HepG2 (cell line): Measurements from ENCODE around the gene PIKFYVE. TPM values are rescaled to one million over a fixed set of nuclear protein-coding genes. Genes with fewer than 3 reads are reported as not detected.

Experiments used
- BCL6 ChIP-seq: IDR thresholded peaks from 2 replicates; pipeline ENCODE4 v1.6.1; 2016; ENCODE audit warnings: missing genetic modification reagents, missing compliant biosample characterization
- CBX5 ChIP-seq: sonication (generic); formaldehyde crosslinking; IDR thresholded peaks from 2 replicates; pipeline ENCODE4 v1.4.0; 2020; ENCODE audit warnings: missing genetic modification reagents, borderline replicate concordance
- CCAR2 ChIP-seq: fragments of 200-400 bp; formaldehyde crosslinking; optimal IDR thresholded peaks from 2 replicates; pipeline ENCODE3; 2018; ENCODE audit warnings: low read depth, mild to moderate bottlenecking, low read length, moderate library complexity
- CHD2 ChIP-seq: IDR thresholded peaks from 2 replicates; pipeline ENCODE4 v1.6.1; 2011; ENCODE audit warnings: low read depth, low read length, improper control_type of control experiment
- CHD4 ChIP-seq: fragments of 200-600 bp; sonication (generic); IDR thresholded peaks from 2 replicates; pipeline ENCODE4 v1.7.0; 2017; ENCODE audit warnings: mild to moderate bottlenecking, low read length, borderline replicate concordance
- FOSL2 ChIP-seq: sonication (generic); formaldehyde crosslinking; IDR thresholded peaks from 2 replicates; pipeline ENCODE4 v1.4.0; 2020; ENCODE audit warnings: missing genetic modification reagents
- GTF2F1 ChIP-seq: fragments of 150-350 bp; IDR thresholded peaks from 2 replicates; pipeline ENCODE4 v1.6.1; 2014; ENCODE audit warnings: low read length
- HDAC1 ChIP-seq: sonication (generic); formaldehyde crosslinking; IDR thresholded peaks from 2 replicates; pipeline ENCODE4 v1.5.1; 2020; ENCODE audit warnings: mild to moderate bottlenecking, missing genetic modification reagents
- HHEX ChIP-seq: IDR thresholded peaks from 2 replicates; pipeline ENCODE4 v1.6.1; 2016; ENCODE audit warnings: control low read depth
- MAF1 ChIP-seq: sonication (generic); formaldehyde crosslinking; IDR thresholded peaks from 2 replicates; pipeline ENCODE4 v1.5.0; 2020; ENCODE audit warnings: missing genetic modification reagents, borderline replicate concordance
- MIXL1 ChIP-seq: IDR thresholded peaks from 2 replicates; pipeline ENCODE4 v1.6.1; 2016
- NCOA2 ChIP-seq: sonication (generic); formaldehyde crosslinking; IDR thresholded peaks from 2 replicates; pipeline ENCODE4 v1.8.0; 2022; ENCODE audit warnings: inconsistent platforms
- RBM22 ChIP-seq: fragments of 200-400 bp; formaldehyde crosslinking; optimal IDR thresholded peaks from 2 replicates; pipeline ENCODE3; 2017; ENCODE audit warnings: mild to moderate bottlenecking, low read length, moderate library complexity
- RORA ChIP-seq: sonication (generic); formaldehyde crosslinking; IDR thresholded peaks from 2 replicates; pipeline ENCODE4 v1.5.0; 2020; ENCODE audit warnings: mild to moderate bottlenecking, missing genetic modification reagents, moderate library complexity
- SAFB2 ChIP-seq: sonication (generic); formaldehyde crosslinking; IDR thresholded peaks from 2 replicates; pipeline ENCODE4 v1.5.1; 2020; ENCODE audit warnings: missing genetic modification reagents, low read depth, mild to moderate bottlenecking, borderline replicate concordance
- TEAD2 ChIP-seq: sonication (generic); formaldehyde crosslinking; IDR thresholded peaks from 2 replicates; pipeline ENCODE4 v1.9.0; 2021; ENCODE audit warnings: missing genetic modification reagents
- ZBTB7B ChIP-seq: sonication (generic); formaldehyde crosslinking; IDR thresholded peaks from 2 replicates; pipeline ENCODE4 v1.4.0; 2020; ENCODE audit warnings: missing genetic modification reagents
- ZKSCAN8 ChIP-seq: IDR thresholded peaks from 2 replicates; pipeline ENCODE4 v1.6.1; 2016; ENCODE audit warnings: borderline replicate concordance, missing genetic modification reagents, missing compliant biosample characterization
- ZNF143 ChIP-seq: sonication (generic); formaldehyde crosslinking; IDR thresholded peaks from 2 replicates; pipeline ENCODE4 v1.4.0; 2020; ENCODE audit warnings: missing genetic modification reagents
- ZNF33B ChIP-seq: sonication (generic); formaldehyde crosslinking; IDR thresholded peaks from 2 replicates; pipeline ENCODE4 v1.5.1; 2020; ENCODE audit warnings: mild to moderate bottlenecking, missing genetic modification reagents
- ZNF451 ChIP-seq: sonication (generic); formaldehyde crosslinking; IDR thresholded peaks from 2 replicates; pipeline ENCODE4 v1.5.0; 2020; ENCODE audit warnings: mild to moderate bottlenecking, missing genetic modification reagents
- ZNF761 ChIP-seq: sonication (generic); formaldehyde crosslinking; conservative IDR thresholded peaks from 2 replicates; pipeline ENCODE4 v1.4.0; 2020; ENCODE audit warnings: mild to moderate bottlenecking, missing genetic modification reagents
- ZNF773 ChIP-seq: sonication (generic); formaldehyde crosslinking; IDR thresholded peaks from 2 replicates; pipeline ENCODE4 v1.4.0; 2020; ENCODE audit warnings: missing genetic modification reagents, borderline replicate concordance
- polyA plus RNA-seq, 8 experiments: library from polyadenylated mRNA; depleted of rRNA in 3 of 8; stranded (reverse) in 7 of 8; unstranded in 1 of 8; fragments of >200 nt; fragmentation: Illumina TruSeq in 4 of 8; extraction: Trizol in 4 of 8; gene quantifications; 2 replicates each; pipeline versions ENCODE4 v1.2.1 to v1.2.3, GENCODE V29; 2011 to 2016; ENCODE audit warnings: low read depth in 4 of 8, missing spikeins in 1 of 8, mixed read lengths in 1 of 8; ENCODE audit not compliant: insufficient read depth in 1 of 8
- total RNA-seq, 5 experiments: library from RNA; depleted of rRNA; stranded (reverse); fragments of >200 nt; fragmentation: Illumina TruSeq; extraction: Trizol; gene quantifications; 2 replicates each; pipeline ENCODE4 v1.2.3, GENCODE V29; 2016; ENCODE audit warnings: low read depth in 1 of 5
- TF ChIP-seq, protein P1 (sequence below): sonication (generic); formaldehyde crosslinking; IDR thresholded peaks from 2 replicates; pipeline ENCODE4 v1.5.1; 2020; ENCODE audit warnings: missing genetic modification reagents, mild to moderate bottlenecking, borderline replicate concordance
- TF ChIP-seq, protein P2 (sequence below): IDR thresholded peaks from 2 replicates; pipeline ENCODE4 v1.6.1; 2016; ENCODE audit warnings: low read depth, missing genetic modification reagents, missing compliant biosample characterization

Gene PIKFYVE
- total and polyA plus RNA-seq, 2 of the 13 experiments (the other 11 are each of a cell fraction or from before 2014, with no cell fraction given): 20.2 to 21.7 TPM

DNA sequence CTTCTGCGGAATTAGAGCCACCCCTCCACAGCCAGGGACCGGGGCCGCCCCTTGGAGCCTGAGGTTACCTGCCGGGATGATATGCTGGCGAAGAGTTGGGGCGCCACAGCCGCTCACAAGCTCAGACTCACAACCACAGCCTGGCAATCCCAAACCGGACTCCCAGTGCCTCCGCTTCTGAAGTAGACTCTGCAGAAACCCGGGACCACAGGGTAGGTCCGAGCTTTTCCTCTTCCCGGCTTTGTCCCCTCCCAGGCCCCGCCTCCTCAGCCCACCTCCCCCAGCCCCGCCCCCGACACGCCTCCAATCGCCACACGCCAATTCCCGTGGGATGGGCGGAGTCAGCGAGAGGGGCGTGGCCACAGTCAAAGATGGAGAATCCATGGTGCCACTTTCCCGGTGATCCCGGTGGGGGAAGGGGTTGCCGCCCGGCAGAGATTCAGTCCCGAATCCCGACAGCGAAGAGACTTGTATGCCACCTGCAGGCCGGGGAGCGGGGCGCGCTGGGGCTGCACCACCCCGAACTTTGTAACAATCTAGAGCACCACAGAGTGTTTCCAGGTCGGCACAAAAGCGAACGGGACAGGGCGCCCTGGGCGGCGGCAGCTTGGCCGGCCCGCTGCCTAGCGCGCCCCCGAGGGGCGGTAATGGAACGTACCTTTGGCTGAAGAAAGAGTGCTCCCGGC lies 11.0 kb upstream of the PIKFYVE start, which contains the start of gene IDH1 (continued):
- TF ChIP-seq ZNF761 (CRISPR knock-in tag) (no peak; the same call in 1 of the 2 replicates), ZBTB7B (CRISPR knock-in tag) (peak; percentile 87), BCL6 (CRISPR knock-in tag) (peak; percentile 28; the same call in 1 of the 2 replicates), RORA (CRISPR knock-in tag) (no peak), CCAR2 (peak; percentile 25), ZNF451 (peak; percentile 1; the same call in 1 of the 2 replicates), HHEX (CRISPR knock-in tag) (no peak), MAF1 (CRISPR knock-in tag) (peak; percentile 58; the same call in 1 of the 2 replicates), ZNF33B (CRISPR knock-in tag) (no peak), CBX5 (CRISPR knock-in tag) (peak; percentile 90; the same call in 1 of the 2 replicates), NCOA2 (CRISPR knock-in tag) (peak; percentile 50), ZNF773 (no peak), HDAC1 (CRISPR knock-in tag) (peak; percentile 62), FOSL2 (peak; percentile 42), ZNF143 (peak; percentile 64), CHD4 (no peak), ZKSCAN8 (CRISPR knock-in tag) (no peak; the same call in 1 of the 2 replicates), GTF2F1 (no peak), MIXL1 (peak; percentile 51; the same call in 1 of the 2 replicates), RBM22 (peak; percentile 3), CHD2 (peak; percentile 27; the same call in 1 of the 2 replicates), SAFB2 (0 out of 2 replicates have a peak, but pooled peaks have one; percentile 40), TEAD2 (CRISPR knock-in tag) (0 out of 2 replicates have a peak, but pooled peaks have one; percentile 37)
- TF ChIP-seq, protein P1, sequence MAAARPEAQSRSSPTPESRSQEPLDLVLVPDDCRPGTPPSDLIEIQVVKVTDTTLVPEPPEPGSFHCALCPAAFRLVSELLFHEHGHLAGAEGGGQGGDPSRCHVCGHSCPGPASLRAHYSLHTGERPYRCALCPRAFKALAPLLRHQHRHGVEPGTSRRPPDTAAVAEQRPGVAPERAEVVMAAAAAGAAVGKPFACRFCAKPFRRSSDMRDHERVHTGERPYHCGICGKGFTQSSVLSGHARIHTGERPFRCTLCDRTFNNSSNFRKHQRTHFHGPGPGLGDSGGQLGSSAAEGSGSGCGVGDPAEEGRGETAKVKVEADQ (CRISPR knock-in tag): peak; percentile 68; the same call in 1 of the 2 replicates
- TF ChIP-seq, protein P2, sequence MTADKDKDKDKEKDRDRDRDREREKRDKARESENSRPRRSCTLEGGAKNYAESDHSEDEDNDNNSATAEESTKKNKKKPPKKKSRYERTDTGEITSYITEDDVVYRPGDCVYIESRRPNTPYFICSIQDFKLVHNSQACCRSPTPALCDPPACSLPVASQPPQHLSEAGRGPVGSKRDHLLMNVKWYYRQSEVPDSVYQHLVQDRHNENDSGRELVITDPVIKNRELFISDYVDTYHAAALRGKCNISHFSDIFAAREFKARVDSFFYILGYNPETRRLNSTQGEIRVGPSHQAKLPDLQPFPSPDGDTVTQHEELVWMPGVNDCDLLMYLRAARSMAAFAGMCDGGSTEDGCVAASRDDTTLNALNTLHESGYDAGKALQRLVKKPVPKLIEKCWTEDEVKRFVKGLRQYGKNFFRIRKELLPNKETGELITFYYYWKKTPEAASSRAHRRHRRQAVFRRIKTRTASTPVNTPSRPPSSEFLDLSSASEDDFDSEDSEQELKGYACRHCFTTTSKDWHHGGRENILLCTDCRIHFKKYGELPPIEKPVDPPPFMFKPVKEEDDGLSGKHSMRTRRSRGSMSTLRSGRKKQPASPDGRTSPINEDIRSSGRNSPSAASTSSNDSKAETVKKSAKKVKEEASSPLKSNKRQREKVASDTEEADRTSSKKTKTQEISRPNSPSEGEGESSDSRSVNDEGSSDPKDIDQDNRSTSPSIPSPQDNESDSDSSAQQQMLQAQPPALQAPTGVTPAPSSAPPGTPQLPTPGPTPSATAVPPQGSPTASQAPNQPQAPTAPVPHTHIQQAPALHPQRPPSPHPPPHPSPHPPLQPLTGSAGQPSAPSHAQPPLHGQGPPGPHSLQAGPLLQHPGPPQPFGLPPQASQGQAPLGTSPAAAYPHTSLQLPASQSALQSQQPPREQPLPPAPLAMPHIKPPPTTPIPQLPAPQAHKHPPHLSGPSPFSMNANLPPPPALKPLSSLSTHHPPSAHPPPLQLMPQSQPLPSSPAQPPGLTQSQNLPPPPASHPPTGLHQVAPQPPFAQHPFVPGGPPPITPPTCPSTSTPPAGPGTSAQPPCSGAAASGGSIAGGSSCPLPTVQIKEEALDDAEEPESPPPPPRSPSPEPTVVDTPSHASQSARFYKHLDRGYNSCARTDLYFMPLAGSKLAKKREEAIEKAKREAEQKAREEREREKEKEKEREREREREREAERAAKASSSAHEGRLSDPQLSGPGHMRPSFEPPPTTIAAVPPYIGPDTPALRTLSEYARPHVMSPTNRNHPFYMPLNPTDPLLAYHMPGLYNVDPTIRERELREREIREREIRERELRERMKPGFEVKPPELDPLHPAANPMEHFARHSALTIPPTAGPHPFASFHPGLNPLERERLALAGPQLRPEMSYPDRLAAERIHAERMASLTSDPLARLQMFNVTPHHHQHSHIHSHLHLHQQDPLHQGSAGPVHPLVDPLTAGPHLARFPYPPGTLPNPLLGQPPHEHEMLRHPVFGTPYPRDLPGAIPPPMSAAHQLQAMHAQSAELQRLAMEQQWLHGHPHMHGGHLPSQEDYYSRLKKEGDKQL (CRISPR knock-in tag): peak; percentile 65
